ENCODE results near the gene FSD2.
"Not testable (repeated sequence)": the region's sequence is repeated elsewhere in the genome, so short reads cannot be mapped to it uniquely, and the experiment has no call there.

FSD2 gene

DNA sequence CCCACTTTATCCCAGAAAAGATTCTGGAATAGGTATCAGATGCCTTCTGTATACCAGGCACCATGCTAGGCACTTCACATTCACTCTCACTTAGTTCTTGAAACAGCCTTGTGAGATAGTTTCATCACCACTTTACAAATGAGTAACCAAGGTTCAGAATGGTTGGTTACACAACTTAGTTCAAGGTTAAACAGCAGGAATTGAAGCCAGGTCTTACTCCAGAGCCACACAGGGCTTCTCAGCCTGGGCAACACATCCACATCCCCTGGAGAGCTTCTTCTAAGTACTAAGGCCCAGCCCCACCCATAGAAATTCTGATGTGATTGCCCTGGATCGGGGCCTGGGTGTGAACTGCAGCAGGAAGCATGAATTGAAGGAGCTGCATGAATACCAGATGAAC lies 22.2 kb upstream of the FSD2 start:
- H3K27me3 ChIP-seq (ENCODE audit: insufficient read depth, low read depth, severe bottlenecking): no peaks in the 10 kb centered on the region
- H3K27ac ChIP-seq: no peak overlapping the region
- no peak for DNase-seq
- H3K9me3 ChIP-seq (ENCODE audit: severe bottlenecking): no peaks in the 10 kb centered on the region
- peaks cover 56% of the 10 kb centered on the region for H3K36me3 ChIP-seq
- TF ChIP-seq, protein P1, sequence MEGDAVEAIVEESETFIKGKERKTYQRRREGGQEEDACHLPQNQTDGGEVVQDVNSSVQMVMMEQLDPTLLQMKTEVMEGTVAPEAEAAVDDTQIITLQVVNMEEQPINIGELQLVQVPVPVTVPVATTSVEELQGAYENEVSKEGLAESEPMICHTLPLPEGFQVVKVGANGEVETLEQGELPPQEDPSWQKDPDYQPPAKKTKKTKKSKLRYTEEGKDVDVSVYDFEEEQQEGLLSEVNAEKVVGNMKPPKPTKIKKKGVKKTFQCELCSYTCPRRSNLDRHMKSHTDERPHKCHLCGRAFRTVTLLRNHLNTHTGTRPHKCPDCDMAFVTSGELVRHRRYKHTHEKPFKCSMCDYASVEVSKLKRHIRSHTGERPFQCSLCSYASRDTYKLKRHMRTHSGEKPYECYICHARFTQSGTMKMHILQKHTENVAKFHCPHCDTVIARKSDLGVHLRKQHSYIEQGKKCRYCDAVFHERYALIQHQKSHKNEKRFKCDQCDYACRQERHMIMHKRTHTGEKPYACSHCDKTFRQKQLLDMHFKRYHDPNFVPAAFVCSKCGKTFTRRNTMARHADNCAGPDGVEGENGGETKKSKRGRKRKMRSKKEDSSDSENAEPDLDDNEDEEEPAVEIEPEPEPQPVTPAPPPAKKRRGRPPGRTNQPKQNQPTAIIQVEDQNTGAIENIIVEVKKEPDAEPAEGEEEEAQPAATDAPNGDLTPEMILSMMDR (IDR thresholded peaks at IDR 0.05; ENCODE audit: low read depth, low read length): no peak
- H3K4me3 ChIP-seq (ENCODE audit: low read depth, low read length): no peak overlapping the region

GRCh38 chr15:82823049-82823448 lies 17.2 kb upstream of the FSD2 start:
- DNase-seq: no peak
- TF ChIP-seq, protein P1 (IDR thresholded peaks at IDR 0.05; ENCODE audit: low read depth, low read length): no peak
- Histone ChIP-seq H3K9me3 (ENCODE audit: severe bottlenecking) (no peaks in the 10 kb centered on the region), H3K36me3 (peaks cover 46% of the 10 kb centered on the region), H3K27me3 (ENCODE audit: insufficient read depth, low read depth, severe bottlenecking) (no peaks in the 10 kb centered on the region), H3K27ac (no peak overlapping the region), H3K4me3 (ENCODE audit: low read depth, low read length) (no peak overlapping the region)

- H3K27ac ChIP-seq; H3K4me3 ChIP-seq (ENCODE audit: low read depth, low read length); H3K9me3 ChIP-seq (ENCODE audit: severe bottlenecking); H3K27me3 ChIP-seq (ENCODE audit: insufficient read depth, low read depth, severe bottlenecking); DNase-seq: not testable (repeated sequence)
- peaks cover 45% of the 10 kb centered on the region for H3K36me3 ChIP-seq
Measured at GRCh38 chr15:82821851-82822250, 16.0 kb upstream of the FSD2 start.

- not testable (repeated sequence) for DNase-seq; H3K27me3 ChIP-seq (ENCODE audit: insufficient read depth, low read depth, severe bottlenecking); H3K27ac ChIP-seq; H3K4me3 ChIP-seq (ENCODE audit: low read depth, low read length); H3K9me3 ChIP-seq (ENCODE audit: severe bottlenecking)
- peaks cover 40% of the 10 kb centered on the region for H3K36me3 ChIP-seq
Measured at GRCh38 chr15:82821396-82821795, 15.5 kb upstream of the FSD2 start.

DNA sequence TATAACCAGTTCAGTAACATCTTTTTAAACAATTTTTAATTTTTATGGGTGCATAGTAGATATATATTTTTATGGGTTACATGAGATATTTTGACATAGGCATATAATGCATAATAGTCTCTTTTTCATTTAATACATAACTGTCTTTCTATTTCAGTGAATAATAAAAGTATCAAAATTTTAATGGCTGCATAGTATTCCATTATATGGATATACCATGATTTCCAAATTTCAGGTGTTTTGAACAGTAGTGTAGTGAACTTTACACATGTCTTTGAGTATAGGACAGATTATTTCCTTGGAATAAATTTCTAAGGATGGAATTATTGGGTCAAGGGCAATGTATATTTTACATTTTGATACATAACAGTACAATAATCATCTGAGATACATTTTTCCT lies 14.3 kb upstream of the FSD2 start:
- H3K27me3 ChIP-seq (ENCODE audit: insufficient read depth, low read depth, severe bottlenecking): no peaks in the 10 kb centered on the region
- H3K4me3 ChIP-seq (ENCODE audit: low read depth, low read length): no peak overlapping the region
- H3K9me3 ChIP-seq (ENCODE audit: severe bottlenecking): no peaks in the 10 kb centered on the region
- peaks cover 45% of the 10 kb centered on the region for H3K36me3 ChIP-seq
- no peak for DNase-seq
- H3K27ac ChIP-seq: no peak overlapping the region
- TF ChIP-seq, protein P1 (IDR thresholded peaks at IDR 0.05; ENCODE audit: low read depth, low read length): no peak

DNA sequence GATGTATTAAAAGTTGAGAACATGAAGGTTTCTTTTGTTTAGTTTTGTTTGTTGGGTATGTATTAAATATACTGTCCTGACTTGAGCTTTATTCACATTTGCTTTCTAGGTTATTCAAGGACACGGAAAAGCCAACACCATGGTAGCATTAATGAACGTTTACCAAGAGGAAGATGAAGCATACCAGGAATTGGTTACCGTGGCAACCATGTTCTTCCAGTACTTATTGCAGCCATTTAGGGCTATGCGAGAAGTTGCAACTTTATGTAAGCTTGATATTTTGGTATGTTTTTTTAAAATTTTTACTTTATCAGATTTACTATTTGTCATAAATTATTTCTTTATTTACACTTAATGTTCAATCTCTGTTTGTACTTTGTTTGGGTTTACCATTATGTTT lies 7.1 kb upstream of the FSD2 start:
- Histone ChIP-seq H3K27ac (no peak overlapping the region), H3K36me3 (peaks cover 26% of the 10 kb centered on the region)
- TF ChIP-seq, protein P1 (IDR thresholded peaks at IDR 0.05; ENCODE audit: low read depth, low read length): no peak

DNA sequence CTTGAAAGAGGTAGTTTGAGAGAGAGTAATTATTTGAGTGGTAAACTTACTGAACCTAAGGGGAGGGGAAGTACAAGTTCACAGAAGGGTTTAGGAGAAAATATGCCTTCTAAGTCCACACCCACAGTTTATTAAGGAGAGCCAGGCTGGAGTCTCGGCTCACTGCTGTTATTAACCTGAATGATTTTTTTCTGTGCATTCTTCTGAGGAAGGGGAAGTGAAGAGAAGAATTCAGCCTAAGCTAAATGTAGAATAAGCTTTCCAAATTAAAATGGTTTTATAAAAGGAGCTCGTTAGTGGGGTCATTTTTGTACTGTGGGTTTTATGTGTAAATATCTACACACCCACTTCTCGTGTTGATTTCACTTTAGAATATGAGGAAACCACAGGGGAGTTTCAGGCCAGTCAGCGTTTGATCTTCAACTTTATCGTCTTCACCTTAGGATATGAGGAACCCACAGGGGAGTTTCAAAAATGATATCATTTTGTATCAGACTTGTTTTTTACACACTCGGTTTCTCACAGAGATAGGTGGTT lies 5.1 kb upstream of the FSD2 start:
- no peak for DNase-seq
- peak overlapping the region; percentile 77 for H3K4me3 ChIP-seq (ENCODE audit: low read depth, low read length)
- TF ChIP-seq, protein P1 (IDR thresholded peaks at IDR 0.05; ENCODE audit: low read depth, low read length): no peak
- H3K27me3 ChIP-seq (ENCODE audit: insufficient read depth, low read depth, severe bottlenecking): no peaks in the 10 kb centered on the region
- H3K27ac ChIP-seq: peak overlapping the region; percentile 83
- H3K9me3 ChIP-seq (ENCODE audit: severe bottlenecking): no peaks in the 10 kb centered on the region
- peaks cover 16% of the 10 kb centered on the region for H3K36me3 ChIP-seq

More for the DNA sequence above, 7.1 kb upstream of the FSD2 start:
- H3K4me3 ChIP-seq (ENCODE audit: low read depth, low read length): no peak overlapping the region
- no peaks in the 10 kb centered on the region for H3K9me3 ChIP-seq (ENCODE audit: severe bottlenecking)
- no peaks in the 10 kb centered on the region for H3K27me3 ChIP-seq (ENCODE audit: insufficient read depth, low read depth, severe bottlenecking)
- DNase-seq: no peak

Measured in WERI-Rb-1 (cell line).